Heart left ventricle (tissue), 16 donors: ENCODE data around the gene TAF11L14. TPM values are rescaled to one million over a fixed set of nuclear protein-coding genes. Genes with fewer than 3 reads are reported as not detected.
"Not testable (repeated sequence)": the region's sequence is repeated elsewhere in the genome, so short reads cannot be mapped to it uniquely, and the experiment has no call there.

Source experiments
- ATAC-seq, 4 donors: fragments of 200-7000 bp; cut with Tn5 transposase; one replicate each; pipeline ENCODE4 v1.9.1; 2020 to 2022; ENCODE audit warnings: moderate library complexity in 4 of 4, mild to moderate bottlenecking in 3 of 4, moderate number of reproducible peaks in 1 of 4
- DNase-seq, 5 donors: peaks; one replicate each; pipeline ENCODE4 v3.0.0-alpha.2; 2020
- H3K27ac ChIP-seq, 12 donors: fragments of 200-600 bp; sonication (generic) in 4 of 12; one replicate each; pipeline versions ENCODE4 v1.5.0 to v1.8.0; 2016 to 2022; ENCODE audit warnings: mild to moderate bottlenecking in 2 of 12
- H3K27me3 ChIP-seq, 9 donors: fragments of 200-600 bp; sonication (generic) in 2 of 9; one replicate each; pipeline versions ENCODE4 v1.5.1 to v1.8.0; 2016 to 2022; ENCODE audit warnings: mild to moderate bottlenecking in 3 of 9
- H3K36me3 ChIP-seq, 9 donors: fragments of 200-600 bp; sonication (generic) in 2 of 9; one replicate each; pipeline versions ENCODE4 v1.5.0 to v1.8.0; 2018 to 2022; ENCODE audit warnings: mild to moderate bottlenecking in 2 of 9
- H3K4me1 ChIP-seq, 12 donors: fragments of 200-600 bp; sonication (generic) in 4 of 12; one replicate each; pipeline versions ENCODE4 v1.5.0 to v1.8.0; 2016 to 2022; ENCODE audit warnings: mild to moderate bottlenecking in 3 of 12
- H3K4me3 ChIP-seq, 12 donors: fragments of 200-600 bp; sonication (generic) in 4 of 12; one replicate each; pipeline versions ENCODE4 v1.5.0 to v1.8.0; 2017 to 2022; ENCODE audit warnings: mild to moderate bottlenecking in 9 of 12, moderate library complexity in 4 of 12
- H3K9me3 ChIP-seq, 12 donors: fragments of 200-600 bp; sonication (generic) in 4 of 12; one replicate each; pipeline versions ENCODE4 v1.5.0 to v1.8.0; 2016 to 2022; ENCODE audit warnings: mild to moderate bottlenecking in 1 of 12
- CTCF ChIP-seq, 12 donors: fragments of 200-600 bp; sonication (generic) in 4 of 12; IDR thresholded peaks; one replicate each; pipeline versions ENCODE4 v1.5.0 to v1.8.0; 2018 to 2022; ENCODE audit warnings: antibody characterized with exemption in 12 of 12, mild to moderate bottlenecking in 5 of 12
- POLR2A ChIP-seq, 2 donors: fragments of 450-650 bp; IDR thresholded peaks; one replicate each; pipeline ENCODE4 v1.6.1; 2017; ENCODE audit warnings: antibody characterized with exemption in 2 of 2, mild to moderate bottlenecking in 2 of 2, moderate library complexity in 2 of 2
- WGBS, 4 donors: extraction: QIAGEN DNeasy Blood & Tissue Kit in 2 of 4; methylation state at CpG; one replicate each; pipeline versions ENCODE4 v1.1.5 to v1.1.7; 2013 to 2018; 5-methylcytosine and 5-hydroxymethylcytosine counted together
- intact Hi-C, 10 donors: fragments of 100-400 bp; cut with DNase I; formaldehyde crosslinking; loops; one replicate each; pipeline versions ENCODE4 v1.11.1 to v1.14.2; 2022
- long read RNA-seq, 3 donors: library from polyadenylated mRNA; unstranded; transcript quantifications; one replicate each; pipeline ENCODE4 v2.0.0, GENCODE V29; 2020 to 2021
- polyA plus RNA-seq, 2 donors: library from polyadenylated mRNA; stranded (reverse); fragments of 200-250 nt; gene quantifications; one replicate each; pipeline ENCODE4 v1.2.3, GENCODE V29; 2013
- total RNA-seq, 9 donors: library from RNA; depleted of rRNA in 2 of 9; stranded (reverse); fragments of >200 nt in 2 of 9; fragmentation: NEBNext Ultra II Directional in 3 of 9; extraction: Animal tissue kit (Norgen Biotek cat#: 25700) in 3 of 9; gene quantifications; one replicate each; pipeline versions ENCODE4 v1.1.0 to v1.2.4, GENCODE V29; 2016 to 2023
- donor health status: ischemic (EF 13 %, LVEDD 7.1; RV severe dilation, severe dysfunction).
- donor health status: healthy with polysubstance abuse.
- donor health status: DM: no; HTN: yes; CAD: no.
- donor health status: DM: no; HTN: no; CAD: no.
- donor health status: ischemic (EF 25% LVEDD 6.9; RV normal size, moderate dysfunction).
- donor health status: ischemic (EF 25% LVEDD 5.7; RV mildly dilated, moderate dysfunction).
- donor health status: healthy.
- donor health status: DM: yes; HTN: yes; CAD: no.
- donor health status: ischemic (EF 35%, LVEDD 5.7; RV mildly dilated, moderate dysfunction).
- donor health status: nonischemic (EF 11% LVEDD 7.7; RV severe dilation, severe dysfunction).
- donor health status: DM: yes; HTN: yes; CAD: no.
- donor health status: PGD.
- donor health status: ischemic (EF 29% LVEDD 5.4; RV normal size, mild dysfunction).
- donor health status: nonischemic (EF 23%, LVEDD 6.1; RV moderate dilation, normal function).

The TAF11L14 gene
- total RNA-seq (not detected), polyA plus RNA-seq (not detected)
- long read RNA-seq, donor 1, result 0 reads
- long read RNA-seq, donor 2, result 0 reads
- long read RNA-seq, donor 3, result 0 reads

GRCh38 chr5:17634160-17634559 is at the start of gene TAF11L14:
Gene TAF11L14, plus strand, starts transcription at chr5:17634460.
- Histone ChIP-seq H3K27me3 (no peaks in the 10 kb centered on the region), H3K27ac (no peak within 1 kb of the TSS), H3K36me3 (no peaks in the 10 kb centered on the region), H3K9me3 (no peaks in the 10 kb centered on the region), H3K4me1 (no peaks in the 10 kb centered on the region), H3K4me3 (no peak within 1 kb of the TSS)
- TF ChIP-seq CTCF (IDR thresholded peaks at IDR 0.05) (no peak), POLR2A (IDR thresholded peaks at IDR 0.05) (no peak)
- WGBS, 4 donors, result 81 to 90% (median 85%) methylated on average over 5 of the region's 5 CpGs
- no peak for DNase-seq
- ATAC-seq, result no peak
- intact Hi-C loops, result no loop called here

GRCh38 chr5:17585658-17586057 is 48.6 kb upstream of the TAF11L14 start, which contains the start of gene TAF11L7:
Gene TAF11L7, minus strand, starts transcription at chr5:17585758.
- H3K36me3 ChIP-seq, ATAC-seq, H3K9me3 ChIP-seq, H3K4me1 ChIP-seq, H3K27me3 ChIP-seq, DNase-seq, H3K4me3 ChIP-seq, H3K27ac ChIP-seq, intact Hi-C loops: not testable (repeated sequence)
- WGBS, 4 donors, result no CpG with 5 or more reads among the region's 16 CpGs

- intact Hi-C loops, H3K36me3 ChIP-seq, H3K9me3 ChIP-seq, H3K4me3 ChIP-seq, H3K27ac ChIP-seq, ATAC-seq, H3K4me1 ChIP-seq, H3K27me3 ChIP-seq, DNase-seq: not testable (repeated sequence)
- no CpG with 5 or more reads among the region's 16 CpGs for WGBS, 4 donors
Measured at GRCh38 chr5:17590860-17591259, 43.4 kb upstream of the TAF11L14 start, which contains the start of gene TAF11L8. Gene TAF11L8, minus strand, starts transcription at chr5:17590960.

GRCh38 chr5:17594255-17594654 is 40.0 kb upstream of the TAF11L14 start, which contains the start of gene TAF11L9:
Gene TAF11L9, minus strand, starts transcription at chr5:17594394.
- H3K4me3 ChIP-seq, intact Hi-C loops, H3K36me3 ChIP-seq, H3K27ac ChIP-seq, H3K4me1 ChIP-seq, DNase-seq, ATAC-seq, H3K27me3 ChIP-seq, H3K9me3 ChIP-seq: not testable (repeated sequence)
- WGBS, 4 donors, result 87 to 95% (median 92%) methylated on average over 9 to 13 of the region's 15 CpGs

- DNase-seq, intact Hi-C loops, H3K36me3 ChIP-seq, H3K9me3 ChIP-seq, H3K27me3 ChIP-seq, H3K27ac ChIP-seq, H3K4me1 ChIP-seq, H3K4me3 ChIP-seq, ATAC-seq: not testable (repeated sequence)
- WGBS, 4 donors, result no CpG with 5 or more reads among the region's 15 CpGs
Measured at GRCh38 chr5:17597728-17598127, 36.5 kb upstream of the TAF11L14 start, which contains the start of gene TAF11L10. Gene TAF11L10, minus strand, starts transcription at chr5:17597828.

- 48 to 66% (median 54%) methylated on average over 6 of the region's 6 CpGs for WGBS, 4 donors
- H3K36me3 ChIP-seq, H3K27me3 ChIP-seq, ATAC-seq, DNase-seq, intact Hi-C loops, H3K27ac ChIP-seq, H3K4me3 ChIP-seq, H3K4me1 ChIP-seq, H3K9me3 ChIP-seq: not testable (repeated sequence)
Measured at GRCh38 chr5:17603880-17604279, 30.4 kb upstream of the TAF11L14 start, which contains the start of gene TAF11L11. Gene TAF11L11, plus strand, starts transcription at chr5:17604183.

GRCh38 chr5:17604951-17605350 is 29.3 kb upstream of the TAF11L14 start:
- no peaks in the 10 kb centered on the region for H3K36me3 ChIP-seq
- intact Hi-C loops, result no loop called here
- WGBS, 4 donors, result 87 to 96% (median 91%) methylated on average over 12 to 14 of the region's 14 CpGs
- TF ChIP-seq POLR2A (IDR thresholded peaks at IDR 0.05) (no peak), CTCF (IDR thresholded peaks at IDR 0.05) (no peak)
- no peak overlapping the region for H3K4me3 ChIP-seq
- ATAC-seq, result no peak
- no peaks in the 10 kb centered on the region for H3K4me1 ChIP-seq
- no peaks in the 10 kb centered on the region for H3K9me3 ChIP-seq
- H3K27me3 ChIP-seq, result no peaks in the 10 kb centered on the region
- no peak for DNase-seq
- H3K27ac ChIP-seq, result no peak overlapping the region

GRCh38 chr5:17607461-17607860 is 26.8 kb upstream of the TAF11L14 start:
- intact Hi-C loops, H3K27ac ChIP-seq: not testable (repeated sequence)

GRCh38 chr5:17610092-17610491 is 24.2 kb upstream of the TAF11L14 start, which contains the start of gene TAF11L12:
Gene TAF11L12, plus strand, starts transcription at chr5:17610392.
- H3K27me3 ChIP-seq, H3K36me3 ChIP-seq, DNase-seq, intact Hi-C loops, H3K4me3 ChIP-seq, H3K27ac ChIP-seq, ATAC-seq, H3K9me3 ChIP-seq, H3K4me1 ChIP-seq: not testable (repeated sequence)
- 53 to 67% (median 65%) methylated on average over 2 of the region's 2 CpGs for WGBS, 4 donors

More at GRCh38 chr5:17607461-17607860, 26.8 kb upstream of the TAF11L14 start:
- H3K4me1 ChIP-seq, ATAC-seq, H3K9me3 ChIP-seq, H3K4me3 ChIP-seq, H3K27me3 ChIP-seq, H3K36me3 ChIP-seq, DNase-seq: not testable (repeated sequence)
- 78 to 88% (median 83%) methylated on average over 4 of the region's 4 CpGs for WGBS, 4 donors
